ENCODE results near the gene ZNF430. TPM values are rescaled to one million over a fixed set of nuclear protein-coding genes. Genes with fewer than 3 reads are reported as not detected.
"Not testable (repeated sequence)": the region's sequence is repeated elsewhere in the genome, so short reads cannot be mapped to it uniquely, and the experiment has no call there.

The ZNF430 gene
- total RNA-seq, result 1 to 10 TPM; 1.3 to 5.9 (median 2.0) TPM

GRCh38 chr19:21020298-21021227 lies at the start of gene ZNF430:
ZNF430 (plus strand) TSS chr19:21020657; CDS start chr19:21020801, 144 bp downstream.
- ATAC-seq (peak; percentile 100), DNase-seq (peak; percentile 86 to 92)
- Histone ChIP-seq H3K4me1 (peaks cover 0 to 3% of the 10 kb centered on the region in 2 donors), H3K4me3 (peak within 1 kb of the TSS; percentile 61 to 89 (median 68)), H3K27ac (peak within 1 kb of the TSS; percentile 63 to 83 (median 76)), H3K36me3 (no peaks in the 10 kb centered on the region), H3K9me3 (no peaks in the 10 kb centered on the region), H3K27me3 (no peaks in the 10 kb centered on the region)
- TF ChIP-seq CTCF (IDR thresholded peaks at IDR 0.05 in 4 of 5, conservative IDR thresholded peaks at IDR 0.05 in 1 of 5), result no peak
- TF ChIP-seq POLR2A (IDR thresholded peaks at IDR 0.05), result peak; percentile 27 to 41
- in situ Hi-C loops (cut with MboI; ENCODE audit: low sequenced_read_pairs in 4 of 4), result no loop called here
- intact Hi-C loops (cut with DNase I; ENCODE audit: low total_unique reads), result loop anchor here (2.0 kb wide), 1 partner anchor 122 kb away; the partner anchor contains the start of gene ZNF431

- H3K9me3 ChIP-seq; H3K4me3 ChIP-seq; intact Hi-C loops (cut with DNase I; ENCODE audit: low total_unique reads); H3K36me3 ChIP-seq; ATAC-seq; DNase-seq; H3K4me1 ChIP-seq; H3K27me3 ChIP-seq; in situ Hi-C loops (cut with MboI; ENCODE audit: low sequenced_read_pairs in 4 of 4); H3K27ac ChIP-seq: not testable (repeated sequence)
These were observed 27.7 kb upstream of the ZNF430 start for GRCh38 chr19:20992788-20993187.

- Histone ChIP-seq H3K36me3 (no peaks in the 10 kb centered on the region), H3K27ac (no peak overlapping the region), H3K9me3 (no peaks in the 10 kb centered on the region), H3K4me3 (peak overlapping the region in 3 of 4 donors; percentile 35 to 53 (median 52)), H3K4me1 (no peaks in the 10 kb centered on the region), H3K27me3 (no peaks in the 10 kb centered on the region)
- TF ChIP-seq POLR2A (IDR thresholded peaks at IDR 0.05) (no peak), CTCF (IDR thresholded peaks at IDR 0.05 in 4 of 5, conservative IDR thresholded peaks at IDR 0.05 in 1 of 5) (no peak)
- in situ Hi-C loops (cut with MboI; ENCODE audit: low sequenced_read_pairs in 4 of 4) (no loop called here), intact Hi-C loops (cut with DNase I; ENCODE audit: low total_unique reads) (no loop called here)
- ATAC-seq (peak; percentile 94 to 96), DNase-seq (peak; percentile 69 to 73)
These were observed 20.6 kb upstream of the ZNF430 start for GRCh38 chr19:20999731-21000352.

- in situ Hi-C loops (cut with MboI; ENCODE audit: low sequenced_read_pairs in 4 of 4); DNase-seq; H3K27me3 ChIP-seq; ATAC-seq; H3K4me1 ChIP-seq; H3K36me3 ChIP-seq; H3K9me3 ChIP-seq: not testable (repeated sequence)
- H3K4me3 ChIP-seq, result peak overlapping the region; percentile 61 to 89 (median 68)
- intact Hi-C loops (cut with DNase I; ENCODE audit: low total_unique reads), result loop anchor here (2.0 kb wide), 1 partner anchor 122 kb away; the partner anchor contains the start of gene ZNF431
- H3K27ac ChIP-seq, result peak overlapping the region; percentile 63 to 83 (median 76)
These were observed 781 bp downstream of the ZNF430 start for GRCh38 chr19:21021238-21021637.

- no peak overlapping the region for H3K4me3 ChIP-seq
- no peaks in the 10 kb centered on the region for H3K9me3 ChIP-seq
- no peak for TF ChIP-seq CTCF (IDR thresholded peaks at IDR 0.05 in 4 of 5, conservative IDR thresholded peaks at IDR 0.05 in 1 of 5)
- TF ChIP-seq POLR2A (IDR thresholded peaks at IDR 0.05), result no peak
- no peaks in the 10 kb centered on the region for H3K36me3 ChIP-seq
- in situ Hi-C loops (cut with MboI; ENCODE audit: low sequenced_read_pairs in 4 of 4), result no loop called here
- DNase-seq, result no peak
- H3K4me1 ChIP-seq, result peaks cover 0 to 3% of the 10 kb centered on the region in 2 donors
- H3K27me3 ChIP-seq, result no peaks in the 10 kb centered on the region
- H3K27ac ChIP-seq, result no peak overlapping the region
- ATAC-seq, result no peak
- intact Hi-C loops (cut with DNase I; ENCODE audit: low total_unique reads), result no loop called here
These were observed 2.5 kb downstream of the ZNF430 start for GRCh38 chr19:21022996-21023395.

Data from gastrocnemius medialis (tissue), 4 donors.